ENCODE results near the gene SEPSECS. TPM values are rescaled to one million over a fixed set of nuclear protein-coding genes. Genes with fewer than 3 reads are reported as not detected.
"Not testable (repeated sequence)": the region's sequence is repeated elsewhere in the genome, so short reads cannot be mapped to it uniquely, and the experiment has no call there.

The SEPSECS gene
- total RNA-seq, 1 experiment from 2014 or later = 10.6 TPM

- Histone ChIP-seq H3K4me2 (ENCODE audit: low read length) (no peak overlapping the region), H3K4me1 (ENCODE audit: control insufficient read depth in 1 of 2, insufficient read depth in 2 of 2, low read length in 2 of 2) (no peaks in the 10 kb centered on the region), H3K36me3 (ENCODE audit: control insufficient read depth in 1 of 2, insufficient read depth in 2 of 2, low read length in 2 of 2) (no peaks in the 10 kb centered on the region), H4K20me1 (ENCODE audit: insufficient read depth) (no peaks in the 10 kb centered on the region), H3K9me3 (ENCODE audit: control insufficient read depth in 1 of 2, insufficient read depth in 1 of 2, low read depth in 1 of 2, low read length in 2 of 2) (no peaks in the 10 kb centered on the region), H3K4me3 (replicated peaks in 1 of 2; ENCODE audit: low read depth in 1 of 2, low read length in 2 of 2) (no peak overlapping the region), H3K9me2 (ENCODE audit: insufficient read depth) (no peaks in the 10 kb centered on the region), H2AFZ (ENCODE audit: low read depth, low read length, poor library complexity, severe bottlenecking) (no peak overlapping the region), H3K27ac (ENCODE audit: low read depth, low read length) (no peak overlapping the region), H3K27me3 (ENCODE audit: insufficient read depth, low read length) (peaks cover 3% of the 10 kb centered on the region; the same call in 1 of the 2 replicates), H3K9ac (ENCODE audit: low read length) (no peak overlapping the region), H3K79me2 (ENCODE audit: insufficient read depth, low read length) (no peaks in the 10 kb centered on the region)
- ATAC-seq (no peak), DNase-seq (ENCODE audit: low read depth, low spot score) (no peak)
- intact Hi-C loops (cut with micrococcal nuclease) = no loop called here
- CTCF ChIA-PET = no interaction called here
- TF ChIP-seq POLR2AphosphoS5 (IDR thresholded peaks at IDR 0.05; ENCODE audit: low read depth, low read length) = no peak
- POLR2A ChIA-PET = no interaction called here
- no TSS peak for BruUV-seq (replicated peaks)
- RAD21 ChIA-PET (ENCODE audit: low non-redundant PET in 1 of 2, low total read pairs in 2 of 2, uncharacterized antibody in 2 of 2, unreplicated experiment in 2 of 2) = no interaction called here
Measured at GRCh38 chr4:25085671-25086070, 74.6 kb downstream of the SEPSECS start.

DNA sequence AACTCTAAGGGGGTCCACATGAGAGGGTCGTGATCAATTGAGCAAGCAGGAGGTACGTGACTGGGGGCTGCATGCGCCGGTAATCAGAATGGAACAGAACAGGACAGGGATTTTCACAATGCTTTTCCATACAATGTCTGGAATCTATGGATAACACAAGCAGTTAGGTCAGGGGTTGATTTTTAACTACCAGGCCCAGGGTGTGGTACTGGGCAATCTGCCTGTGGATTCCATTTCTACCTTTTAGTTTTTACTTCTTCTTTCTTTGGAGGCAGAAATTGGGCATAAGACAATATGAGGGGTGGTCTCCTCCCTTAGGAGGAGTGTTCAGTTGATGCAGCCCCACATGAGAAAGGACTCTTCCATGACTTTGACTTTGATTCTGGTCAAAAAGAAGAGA is 76.8 kb downstream of the SEPSECS start:
- not testable (repeated sequence) for H3K9ac ChIP-seq (ENCODE audit: low read length); H3K9me3 ChIP-seq (ENCODE audit: control insufficient read depth in 1 of 2, insufficient read depth in 1 of 2, low read depth in 1 of 2, low read length in 2 of 2)

GRCh38 chr4:25081866-25082471 is 78.3 kb downstream of the SEPSECS start:
- Histone ChIP-seq H3K27me3 (ENCODE audit: insufficient read depth, low read length) (no peaks in the 10 kb centered on the region), H3K4me1 (ENCODE audit: control insufficient read depth in 1 of 2, insufficient read depth in 2 of 2, low read length in 2 of 2) (no peaks in the 10 kb centered on the region), H3K27ac (ENCODE audit: low read depth, low read length) (no peak overlapping the region), H3K4me2 (ENCODE audit: low read length) (no peak overlapping the region), H3K79me2 (ENCODE audit: insufficient read depth, low read length) (no peaks in the 10 kb centered on the region), H3K4me3 (replicated peaks in 1 of 2; ENCODE audit: low read depth in 1 of 2, low read length in 2 of 2) (no peak overlapping the region), H3K9ac (ENCODE audit: low read length) (no peak overlapping the region), H4K20me1 (ENCODE audit: insufficient read depth) (no peaks in the 10 kb centered on the region), H3K36me3 (ENCODE audit: control insufficient read depth in 1 of 2, insufficient read depth in 2 of 2, low read length in 2 of 2) (no peaks in the 10 kb centered on the region), H3K9me2 (ENCODE audit: insufficient read depth) (no peaks in the 10 kb centered on the region), H2AFZ (ENCODE audit: low read depth, low read length, poor library complexity, severe bottlenecking) (no peak overlapping the region), H3K9me3 (ENCODE audit: control insufficient read depth in 1 of 2, insufficient read depth in 1 of 2, low read depth in 1 of 2, low read length in 2 of 2) (no peaks in the 10 kb centered on the region)
- DNase-seq (ENCODE audit: low read depth, low spot score) (no peak), ATAC-seq (no peak)
- no TSS peak for BruUV-seq (replicated peaks)
- CTCF ChIA-PET = no interaction called here
- intact Hi-C loops (cut with micrococcal nuclease) = no loop called here
- POLR2A ChIA-PET = no interaction called here
- RAD21 ChIA-PET (ENCODE audit: low non-redundant PET in 1 of 2, low total read pairs in 2 of 2, uncharacterized antibody in 2 of 2, unreplicated experiment in 2 of 2) = no interaction called here
- TF ChIP-seq EZH2 (IDR thresholded peaks at IDR 0.05) (no peak), POLR2A (IDR thresholded peaks at IDR 0.05; ENCODE audit: borderline replicate concordance, extremely low read depth, insufficient read depth, insufficient read length) (no peak), JUND (IDR thresholded peaks at IDR 0.05) (no peak), SIN3A (IDR thresholded peaks at IDR 0.05; ENCODE audit: low read depth) (no peak), SP1 (IDR thresholded peaks at IDR 0.05; ENCODE audit: low read depth) (no peak), TCF7L2 (IDR thresholded peaks at IDR 0.05; ENCODE audit: borderline replicate concordance, extremely low read depth, insufficient read depth, insufficient read length) (no peak), RAD21 (IDR thresholded peaks at IDR 0.05; ENCODE audit: low read depth) (no peak), ZNF274 (IDR thresholded peaks at IDR 0.05; ENCODE audit: low read depth, low read length) (no peak), ELF1 (IDR thresholded peaks at IDR 0.05; ENCODE audit: borderline replicate concordance, low read depth) (no peak), SRF (IDR thresholded peaks at IDR 0.05; ENCODE audit: low read depth) (no peak), ZFX (IDR thresholded peaks at IDR 0.05) (no peak), CBX3 (IDR thresholded peaks at IDR 0.05; ENCODE audit: low read depth) (no peak), POLR2AphosphoS5 (IDR thresholded peaks at IDR 0.05; ENCODE audit: low read depth, low read length) (no peak)
- TF ChIP-seq, protein P1, sequence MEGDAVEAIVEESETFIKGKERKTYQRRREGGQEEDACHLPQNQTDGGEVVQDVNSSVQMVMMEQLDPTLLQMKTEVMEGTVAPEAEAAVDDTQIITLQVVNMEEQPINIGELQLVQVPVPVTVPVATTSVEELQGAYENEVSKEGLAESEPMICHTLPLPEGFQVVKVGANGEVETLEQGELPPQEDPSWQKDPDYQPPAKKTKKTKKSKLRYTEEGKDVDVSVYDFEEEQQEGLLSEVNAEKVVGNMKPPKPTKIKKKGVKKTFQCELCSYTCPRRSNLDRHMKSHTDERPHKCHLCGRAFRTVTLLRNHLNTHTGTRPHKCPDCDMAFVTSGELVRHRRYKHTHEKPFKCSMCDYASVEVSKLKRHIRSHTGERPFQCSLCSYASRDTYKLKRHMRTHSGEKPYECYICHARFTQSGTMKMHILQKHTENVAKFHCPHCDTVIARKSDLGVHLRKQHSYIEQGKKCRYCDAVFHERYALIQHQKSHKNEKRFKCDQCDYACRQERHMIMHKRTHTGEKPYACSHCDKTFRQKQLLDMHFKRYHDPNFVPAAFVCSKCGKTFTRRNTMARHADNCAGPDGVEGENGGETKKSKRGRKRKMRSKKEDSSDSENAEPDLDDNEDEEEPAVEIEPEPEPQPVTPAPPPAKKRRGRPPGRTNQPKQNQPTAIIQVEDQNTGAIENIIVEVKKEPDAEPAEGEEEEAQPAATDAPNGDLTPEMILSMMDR (IDR thresholded peaks at IDR 0.05 in 2 of 3, conservative IDR thresholded peaks at IDR 0.05 in 1 of 3; ENCODE audit: borderline replicate concordance in 1 of 3, insufficient read depth in 1 of 3, low read depth in 2 of 3, low read length in 2 of 3) = no peak

More for the DNA sequence above, 76.8 kb downstream of the SEPSECS start:
- H3K9me2 ChIP-seq (ENCODE audit: insufficient read depth); intact Hi-C loops (cut with micrococcal nuclease); H3K36me3 ChIP-seq (ENCODE audit: control insufficient read depth in 1 of 2, insufficient read depth in 2 of 2, low read length in 2 of 2); H4K20me1 ChIP-seq (ENCODE audit: insufficient read depth); CTCF ChIA-PET; H3K4me3 ChIP-seq (replicated peaks in 1 of 2; ENCODE audit: low read depth in 1 of 2, low read length in 2 of 2); H3K79me2 ChIP-seq (ENCODE audit: insufficient read depth, low read length); H3K4me1 ChIP-seq (ENCODE audit: control insufficient read depth in 1 of 2, insufficient read depth in 2 of 2, low read length in 2 of 2); H3K27me3 ChIP-seq (ENCODE audit: insufficient read depth, low read length); DNase-seq (ENCODE audit: low read depth, low spot score); BruUV-seq (replicated peaks); H2AFZ ChIP-seq (ENCODE audit: low read depth, low read length, poor library complexity, severe bottlenecking); H3K4me2 ChIP-seq (ENCODE audit: low read length); RAD21 ChIA-PET (ENCODE audit: low non-redundant PET in 1 of 2, low total read pairs in 2 of 2, uncharacterized antibody in 2 of 2, unreplicated experiment in 2 of 2); ATAC-seq; H3K27ac ChIP-seq (ENCODE audit: low read depth, low read length); POLR2A ChIA-PET: not testable (repeated sequence)

Measured in HCT116 (cell line).